Measurements from ENCODE around the gene MPO.

DNA sequence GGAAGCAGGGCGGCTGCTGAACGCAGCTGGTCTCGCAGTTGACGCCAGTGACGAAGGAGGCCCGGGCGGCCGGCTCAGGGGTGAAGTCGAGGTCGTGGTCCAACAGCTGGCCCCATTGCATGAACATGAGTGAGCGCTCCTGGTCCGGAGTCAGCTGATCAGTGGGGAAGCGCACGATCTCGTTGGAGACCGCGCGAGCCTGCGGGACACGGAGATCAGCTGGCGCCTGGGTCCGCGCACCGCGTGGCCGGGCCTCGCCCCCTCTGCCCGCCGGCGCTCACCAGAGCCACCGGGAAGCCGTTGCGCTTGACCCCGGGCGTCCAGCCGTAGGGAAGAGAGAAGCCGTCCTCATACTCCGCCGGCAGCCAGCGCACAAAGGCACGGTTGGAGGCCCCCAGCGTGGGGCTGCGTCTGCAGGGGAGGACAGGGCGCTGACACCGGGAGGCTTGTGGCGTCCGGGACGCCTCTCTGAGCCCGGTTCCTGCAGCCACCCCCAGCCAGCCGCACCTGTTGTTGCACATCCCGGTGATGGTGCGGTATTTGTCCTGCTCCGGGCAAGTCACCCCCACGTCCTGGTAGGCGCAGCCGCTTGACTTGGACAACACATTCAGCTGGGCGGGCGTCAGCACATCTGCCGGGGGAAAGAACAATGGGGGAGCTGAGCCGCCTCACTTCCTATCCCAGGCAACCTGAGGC is 1.6 kb downstream of the MPO start:
- TF ChIP-seq, protein P1, sequence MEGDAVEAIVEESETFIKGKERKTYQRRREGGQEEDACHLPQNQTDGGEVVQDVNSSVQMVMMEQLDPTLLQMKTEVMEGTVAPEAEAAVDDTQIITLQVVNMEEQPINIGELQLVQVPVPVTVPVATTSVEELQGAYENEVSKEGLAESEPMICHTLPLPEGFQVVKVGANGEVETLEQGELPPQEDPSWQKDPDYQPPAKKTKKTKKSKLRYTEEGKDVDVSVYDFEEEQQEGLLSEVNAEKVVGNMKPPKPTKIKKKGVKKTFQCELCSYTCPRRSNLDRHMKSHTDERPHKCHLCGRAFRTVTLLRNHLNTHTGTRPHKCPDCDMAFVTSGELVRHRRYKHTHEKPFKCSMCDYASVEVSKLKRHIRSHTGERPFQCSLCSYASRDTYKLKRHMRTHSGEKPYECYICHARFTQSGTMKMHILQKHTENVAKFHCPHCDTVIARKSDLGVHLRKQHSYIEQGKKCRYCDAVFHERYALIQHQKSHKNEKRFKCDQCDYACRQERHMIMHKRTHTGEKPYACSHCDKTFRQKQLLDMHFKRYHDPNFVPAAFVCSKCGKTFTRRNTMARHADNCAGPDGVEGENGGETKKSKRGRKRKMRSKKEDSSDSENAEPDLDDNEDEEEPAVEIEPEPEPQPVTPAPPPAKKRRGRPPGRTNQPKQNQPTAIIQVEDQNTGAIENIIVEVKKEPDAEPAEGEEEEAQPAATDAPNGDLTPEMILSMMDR (IDR thresholded peaks at IDR 0.05 in 2 of 3, conservative IDR thresholded peaks at IDR 0.05 in 1 of 3; ENCODE audit: insufficient read depth in 2 of 3, low read depth in 1 of 3, low read length in 3 of 3): no peak
- TF ChIP-seq, protein P2, sequence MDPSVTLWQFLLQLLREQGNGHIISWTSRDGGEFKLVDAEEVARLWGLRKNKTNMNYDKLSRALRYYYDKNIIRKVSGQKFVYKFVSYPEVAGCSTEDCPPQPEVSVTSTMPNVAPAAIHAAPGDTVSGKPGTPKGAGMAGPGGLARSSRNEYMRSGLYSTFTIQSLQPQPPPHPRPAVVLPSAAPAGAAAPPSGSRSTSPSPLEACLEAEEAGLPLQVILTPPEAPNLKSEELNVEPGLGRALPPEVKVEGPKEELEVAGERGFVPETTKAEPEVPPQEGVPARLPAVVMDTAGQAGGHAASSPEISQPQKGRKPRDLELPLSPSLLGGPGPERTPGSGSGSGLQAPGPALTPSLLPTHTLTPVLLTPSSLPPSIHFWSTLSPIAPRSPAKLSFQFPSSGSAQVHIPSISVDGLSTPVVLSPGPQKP (CRISPR knock-in tag; IDR thresholded peaks at IDR 0.05): no peak
- TF ChIP-seq TOE1 (IDR thresholded peaks at IDR 0.05; ENCODE audit: borderline replicate concordance) (no peak), TOE1 (CRISPR knock-in tag; IDR thresholded peaks at IDR 0.05; ENCODE audit: borderline replicate concordance, low read depth) (no peak), BACH1 (tag; IDR thresholded peaks at IDR 0.05) (no peak), CBX3 (IDR thresholded peaks at IDR 0.05; ENCODE audit: borderline replicate concordance in 1 of 2, low read length in 2 of 2) (no peak), SIN3A (IDR thresholded peaks at IDR 0.05; ENCODE audit: borderline replicate concordance in 2 of 2, control insufficient read depth in 1 of 2, low read depth in 2 of 2, low read length in 2 of 2) (no peak), PTTG1 (tag; IDR thresholded peaks at IDR 0.05; ENCODE audit: low read depth) (no peak), SOX6 (IDR thresholded peaks at IDR 0.05) (no peak), ZNF766 (CRISPR knock-in tag; conservative IDR thresholded peaks at IDR 0.05) (no peak), FOXJ3 (CRISPR knock-in tag; IDR thresholded peaks at IDR 0.05) (no peak), ELF4 (CRISPR knock-in tag; IDR thresholded peaks at IDR 0.05) (no peak)
- TF ChIP-seq, protein P3, sequence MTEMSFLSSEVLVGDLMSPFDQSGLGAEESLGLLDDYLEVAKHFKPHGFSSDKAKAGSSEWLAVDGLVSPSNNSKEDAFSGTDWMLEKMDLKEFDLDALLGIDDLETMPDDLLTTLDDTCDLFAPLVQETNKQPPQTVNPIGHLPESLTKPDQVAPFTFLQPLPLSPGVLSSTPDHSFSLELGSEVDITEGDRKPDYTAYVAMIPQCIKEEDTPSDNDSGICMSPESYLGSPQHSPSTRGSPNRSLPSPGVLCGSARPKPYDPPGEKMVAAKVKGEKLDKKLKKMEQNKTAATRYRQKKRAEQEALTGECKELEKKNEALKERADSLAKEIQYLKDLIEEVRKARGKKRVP (CRISPR knock-in tag; IDR thresholded peaks at IDR 0.05): no peak
- TF ChIP-seq, protein P4, sequence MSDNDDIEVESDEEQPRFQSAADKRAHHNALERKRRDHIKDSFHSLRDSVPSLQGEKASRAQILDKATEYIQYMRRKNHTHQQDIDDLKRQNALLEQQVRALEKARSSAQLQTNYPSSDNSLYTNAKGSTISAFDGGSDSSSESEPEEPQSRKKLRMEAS (CRISPR knock-in tag; IDR thresholded peaks at IDR 0.05): no peak
- TF ChIP-seq, protein P5, sequence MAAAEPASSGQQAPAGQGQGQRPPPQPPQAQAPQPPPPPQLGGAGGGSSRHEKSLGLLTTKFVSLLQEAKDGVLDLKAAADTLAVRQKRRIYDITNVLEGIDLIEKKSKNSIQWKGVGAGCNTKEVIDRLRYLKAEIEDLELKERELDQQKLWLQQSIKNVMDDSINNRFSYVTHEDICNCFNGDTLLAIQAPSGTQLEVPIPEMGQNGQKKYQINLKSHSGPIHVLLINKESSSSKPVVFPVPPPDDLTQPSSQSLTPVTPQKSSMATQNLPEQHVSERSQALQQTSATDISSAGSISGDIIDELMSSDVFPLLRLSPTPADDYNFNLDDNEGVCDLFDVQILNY (CRISPR knock-in tag; IDR thresholded peaks at IDR 0.05): no peak
